ENCODE data around the gene EIPR1.
"Not testable (repeated sequence)": the region's sequence is repeated elsewhere in the genome, so short reads cannot be mapped to it uniquely, and the experiment has no call there.

The EIPR1 gene

DNA sequence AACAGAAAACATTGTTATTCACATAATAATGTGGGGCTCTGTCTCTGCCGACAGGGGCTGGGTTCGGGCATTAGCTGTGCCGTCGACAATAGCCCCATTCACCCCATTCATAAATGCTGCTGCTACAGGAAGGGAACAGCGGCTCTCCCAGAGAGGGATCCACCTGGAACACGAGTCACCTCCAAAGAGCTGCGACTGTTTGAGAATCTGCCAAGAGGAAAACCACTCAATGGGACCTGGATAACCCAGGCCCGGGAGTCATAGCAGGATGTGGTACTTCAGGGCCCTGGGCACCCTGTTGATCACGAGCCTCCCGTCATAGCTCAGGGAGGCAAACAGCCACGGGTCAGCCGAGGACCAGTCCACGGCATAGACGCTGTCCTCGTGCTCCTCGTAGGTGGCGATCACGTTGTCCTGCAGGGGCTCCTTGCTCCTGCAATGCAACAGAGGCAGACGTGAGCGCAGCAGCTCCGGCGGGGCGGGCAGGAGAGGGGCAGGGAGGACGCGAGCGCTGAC, 188.5 kb downstream of the EIPR1 start:
- DNase-seq = peak in 9 of 14 donors; percentile 22 to 69 (median 39)

DNA sequence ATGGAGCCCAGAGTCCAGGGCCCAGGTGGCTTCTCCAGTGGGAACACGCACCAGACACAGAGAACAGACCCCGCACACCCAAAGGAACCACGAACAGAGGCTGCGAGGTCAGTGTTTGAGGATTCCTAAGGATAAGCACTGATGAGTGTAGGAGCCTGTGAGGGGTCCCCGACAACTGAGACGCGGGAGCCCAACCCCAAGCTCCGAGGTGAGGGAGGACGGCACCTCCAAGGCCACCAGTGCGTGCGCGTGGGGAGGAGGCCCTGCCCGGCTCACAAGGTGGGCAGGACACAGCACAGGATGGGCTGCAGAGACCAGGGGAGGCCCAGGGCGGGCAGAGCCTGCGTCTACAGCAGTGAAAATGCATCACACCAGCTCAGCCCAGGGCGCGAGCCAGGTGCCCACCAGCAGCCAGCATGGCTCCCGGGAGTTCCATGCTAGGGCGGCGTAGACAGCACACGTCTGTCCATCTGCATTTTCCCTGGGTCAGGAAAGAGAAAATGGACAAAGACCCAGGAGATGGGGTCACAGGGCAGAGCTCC, 189.1 kb downstream of the EIPR1 start:
- DNase-seq = no peak

DNA sequence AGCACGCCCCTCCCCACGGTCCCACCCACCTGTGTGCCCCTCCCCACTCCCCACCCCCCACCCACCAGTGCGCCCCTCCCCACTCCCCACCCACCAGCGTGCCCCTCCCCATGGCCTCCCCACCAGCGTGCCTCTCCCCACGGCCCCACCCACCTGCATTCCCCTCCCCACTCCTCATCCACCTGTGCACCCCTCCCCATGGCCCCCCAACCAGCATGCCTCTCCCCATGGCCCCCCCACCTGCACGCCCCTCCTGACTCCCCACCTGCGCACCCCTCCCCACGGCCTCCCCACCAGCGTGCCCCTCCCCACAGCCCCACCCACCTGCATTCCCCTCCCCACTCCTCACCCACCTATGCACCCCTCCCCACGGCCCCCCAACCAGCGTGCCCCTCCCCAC, 190.2 kb downstream of the EIPR1 start:
- DNase-seq = no peak

DNA sequence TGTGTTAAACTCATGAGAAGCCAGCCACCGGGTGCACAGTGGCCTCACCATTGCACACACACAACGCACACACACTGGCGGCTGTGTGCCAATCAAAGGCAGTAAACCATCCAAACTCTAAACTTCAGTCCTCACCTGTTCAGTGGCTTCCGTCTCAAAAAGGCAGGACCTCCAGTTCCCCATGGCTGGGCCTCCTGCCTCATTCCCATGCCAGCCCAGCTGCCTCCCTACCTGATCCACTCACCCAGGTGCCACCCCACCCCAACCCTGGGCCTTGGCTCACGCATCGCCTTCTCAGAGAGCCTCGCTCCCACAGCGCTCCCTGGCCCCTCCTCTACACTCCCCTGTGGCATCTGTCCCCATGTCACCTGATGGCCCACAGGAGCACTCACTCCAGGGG, 190.9 kb downstream of the EIPR1 start:
- no peak for DNase-seq

DNA sequence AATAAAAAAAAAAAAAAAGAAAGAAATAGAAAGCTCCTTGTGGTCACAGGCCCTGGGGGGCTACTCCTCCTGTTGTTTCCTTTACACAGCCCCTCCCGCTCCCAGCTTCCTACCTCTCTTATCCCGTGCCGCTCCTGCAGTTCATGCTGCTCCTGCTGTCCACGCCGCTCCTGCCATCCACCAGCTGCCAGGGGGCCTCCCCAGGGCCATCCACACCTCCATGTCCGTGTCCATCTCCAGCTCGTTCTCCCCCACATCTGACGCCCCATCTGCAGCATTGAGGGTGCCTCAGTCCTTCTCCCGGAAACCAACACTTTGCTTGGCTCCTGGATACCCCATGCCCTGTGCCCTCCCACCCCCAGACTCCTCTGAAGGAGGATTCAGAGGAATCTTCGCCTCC, 191.7 kb downstream of the EIPR1 start:
- no peak for DNase-seq

DNA sequence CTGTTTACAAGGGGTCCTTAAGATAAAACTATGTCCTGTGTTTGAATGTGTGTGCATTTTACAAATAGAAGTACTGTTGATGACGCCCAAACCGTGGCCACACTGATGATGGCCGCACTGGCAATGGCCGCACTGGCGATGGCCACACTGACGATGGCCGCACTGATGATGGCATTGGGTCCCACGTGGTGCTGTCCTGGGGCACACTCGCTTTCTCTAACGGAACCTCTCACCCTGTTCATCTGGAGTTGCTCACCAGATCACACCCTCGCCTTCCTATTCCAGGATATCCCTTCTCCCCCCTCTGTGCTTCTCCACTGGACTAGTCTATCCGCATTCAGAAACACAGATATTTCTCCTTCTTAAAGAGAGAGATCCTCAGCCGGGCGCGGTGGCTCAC, 192.4 kb downstream of the EIPR1 start:
- DNase-seq = no peak

DNA sequence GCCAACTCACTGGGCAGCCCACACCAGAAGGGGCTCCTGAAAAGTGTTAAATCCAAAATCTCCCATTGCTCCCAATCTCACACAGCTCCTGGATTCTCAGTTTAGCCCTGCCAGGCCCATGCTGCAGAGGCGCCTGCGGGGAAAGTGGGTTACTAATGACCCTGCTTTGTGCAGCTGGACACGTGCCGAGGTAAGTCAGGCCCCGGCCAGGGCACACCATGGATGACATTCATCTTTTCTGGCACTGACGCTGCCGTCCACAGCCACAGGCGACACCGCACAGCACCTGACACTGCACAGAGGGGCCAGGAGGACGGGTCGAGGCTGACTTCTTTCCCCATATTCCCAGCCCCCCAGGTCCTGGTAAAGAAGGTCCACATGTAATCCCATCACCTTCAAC, 193.5 kb downstream of the EIPR1 start:
- no peak for DNase-seq

DNA sequence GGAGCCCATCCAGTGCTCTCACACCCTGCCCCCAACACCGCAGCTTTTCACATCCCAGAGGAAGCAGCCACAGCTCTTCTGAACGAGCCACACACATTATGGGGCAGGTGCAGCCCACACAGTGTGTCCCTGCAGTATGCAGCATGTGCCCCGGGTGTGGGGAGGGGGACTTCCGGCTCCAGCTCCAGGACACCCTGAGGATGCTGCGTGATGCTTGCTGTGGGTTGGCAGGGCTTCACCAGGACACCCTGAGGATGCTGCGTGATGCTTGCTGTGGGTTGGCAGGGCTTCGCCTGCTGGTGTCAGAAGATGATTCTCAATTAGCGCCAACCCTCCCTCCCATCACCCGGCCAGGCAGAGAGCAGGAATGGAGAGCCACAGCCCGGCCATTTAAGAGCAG, 193.9 kb downstream of the EIPR1 start:
- DNase-seq = no peak

DNA sequence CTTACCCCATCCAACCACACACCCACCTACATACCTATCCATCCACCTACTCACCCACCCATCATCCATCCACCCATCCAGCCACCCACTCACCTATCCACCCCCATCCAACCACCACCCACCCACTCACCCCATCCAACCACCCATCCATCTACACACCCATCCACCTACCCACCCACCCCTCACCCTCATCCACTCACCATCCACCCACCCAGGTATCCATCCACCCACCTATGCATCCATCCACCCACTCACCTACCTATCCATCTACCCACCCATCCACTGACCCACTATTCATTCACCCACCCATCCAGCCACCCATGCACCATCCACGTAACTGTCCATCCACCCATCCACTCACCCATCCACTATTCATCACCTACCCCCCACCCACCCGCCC, 194.8 kb downstream of the EIPR1 start:
- no peak for DNase-seq

DNA sequence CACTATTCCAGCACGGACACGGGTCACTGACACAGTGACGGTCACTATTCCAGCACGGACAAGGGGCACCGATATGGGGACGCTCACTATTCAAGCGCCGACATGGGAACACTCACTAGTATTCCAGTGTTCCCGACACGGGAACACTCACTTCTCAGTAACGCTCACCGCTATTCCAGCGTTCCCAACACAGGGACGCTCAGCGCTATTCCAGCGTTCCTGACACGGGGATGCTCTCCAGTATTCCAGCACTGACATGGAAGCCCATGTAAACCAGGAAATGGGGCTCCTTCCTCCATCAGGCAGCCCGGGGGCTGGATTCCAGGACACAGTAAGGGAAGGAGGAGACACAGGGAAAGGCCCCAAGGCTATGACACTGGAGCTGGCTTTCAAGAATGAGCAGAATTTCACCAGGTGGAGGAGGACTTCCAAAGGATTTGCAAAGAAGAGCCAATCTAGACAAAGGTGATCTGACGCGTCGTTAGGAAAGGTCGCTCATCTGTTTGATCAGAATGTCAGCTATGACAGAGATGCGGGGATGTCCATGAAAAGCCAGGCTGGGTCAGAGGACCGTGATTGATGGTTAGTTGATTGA, 196.1 kb downstream of the EIPR1 start:
- no peak for DNase-seq

DNA sequence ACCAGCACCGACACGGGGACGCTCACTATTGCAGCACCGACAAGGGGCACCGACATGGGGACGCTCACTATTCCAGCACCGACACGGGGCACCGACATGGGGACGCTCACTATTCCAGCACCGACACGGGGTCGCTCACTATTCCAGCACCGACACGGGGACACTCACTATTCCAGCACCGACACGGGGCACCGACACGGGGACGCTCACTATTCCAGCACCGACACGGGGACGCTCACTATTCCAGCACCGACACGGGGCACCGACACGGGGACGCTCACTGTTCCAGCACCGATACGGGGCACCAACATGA, 196.8 kb downstream of the EIPR1 start:
- not testable (repeated sequence) for DNase-seq

DNA sequence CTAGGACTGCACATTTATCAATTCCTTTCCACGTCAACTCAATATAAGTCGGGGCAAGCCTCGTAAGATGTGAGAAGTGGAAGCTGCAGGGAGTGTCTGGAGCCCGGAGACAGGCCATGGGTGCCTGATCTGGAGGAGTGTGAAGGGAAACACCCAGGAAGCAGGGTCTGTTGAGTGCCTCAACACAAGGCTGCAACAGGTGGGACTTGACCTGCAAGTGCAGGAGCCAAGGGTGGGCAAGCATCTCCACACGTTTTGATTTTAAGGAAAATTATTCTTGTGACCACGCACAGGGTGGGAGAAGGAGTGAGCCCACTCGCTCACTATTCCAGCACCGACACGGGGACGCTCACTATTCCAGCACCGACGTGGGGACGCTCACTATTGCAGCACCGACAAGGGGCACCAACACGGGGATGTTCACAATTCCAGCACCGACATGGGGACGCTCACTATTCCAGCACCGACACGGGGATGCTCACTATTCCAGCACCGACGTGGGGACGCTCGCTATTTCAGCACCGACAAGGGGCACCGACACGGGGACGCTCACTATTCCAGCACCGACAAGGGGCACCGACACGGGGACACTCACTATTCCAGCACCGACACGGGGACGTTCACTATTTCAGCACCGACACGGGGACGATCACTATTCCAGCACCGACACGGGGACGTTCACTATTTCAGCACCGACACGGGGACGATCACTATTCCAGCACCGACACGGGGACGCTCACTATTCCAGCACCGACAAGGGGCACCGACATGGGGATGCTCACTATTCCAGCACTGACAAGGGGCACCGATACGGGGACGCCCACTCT, 197.3 kb downstream of the EIPR1 start:
- no peak for DNase-seq

DNA sequence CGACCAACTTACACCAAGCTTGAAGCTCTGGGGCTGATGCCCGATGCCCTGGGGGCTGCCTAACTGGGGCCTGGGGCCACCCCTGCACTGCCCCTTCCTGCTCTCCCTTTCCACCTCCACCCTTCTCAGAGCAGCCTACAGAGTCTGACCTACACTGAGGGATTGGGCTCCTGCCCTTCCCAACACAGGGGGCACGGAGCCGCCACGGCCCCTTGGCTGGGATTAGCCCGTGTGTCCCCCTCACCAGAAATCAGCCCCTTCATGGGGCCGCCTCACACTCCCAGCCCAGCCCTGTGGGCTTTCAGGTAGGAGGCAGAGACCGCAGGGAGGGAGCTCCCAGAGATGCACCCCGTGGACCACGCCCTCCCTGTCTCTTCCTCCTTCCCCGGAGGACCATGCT, 198.0 kb downstream of the EIPR1 start:
- DNase-seq = no peak

DNA sequence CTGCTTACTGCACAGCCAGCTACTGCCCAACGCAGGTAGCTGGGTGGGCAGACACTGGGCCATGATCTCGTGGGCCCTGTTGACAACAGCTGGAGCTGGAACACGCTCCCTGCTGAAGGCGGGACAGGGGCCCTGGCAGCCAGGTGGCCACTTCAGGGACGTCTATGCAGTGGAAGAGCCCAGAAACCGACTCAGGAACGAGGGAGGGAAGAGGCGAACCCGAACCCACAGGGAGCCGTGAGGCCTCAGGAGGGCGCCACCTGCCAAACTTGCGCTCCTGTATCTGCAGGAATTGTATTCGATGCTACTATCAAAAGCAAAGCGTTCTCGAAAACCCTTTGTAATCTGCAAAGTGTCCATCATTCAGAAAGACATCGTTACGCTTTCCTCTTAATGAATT, 198.4 kb downstream of the EIPR1 start:
- no peak for DNase-seq

DNA sequence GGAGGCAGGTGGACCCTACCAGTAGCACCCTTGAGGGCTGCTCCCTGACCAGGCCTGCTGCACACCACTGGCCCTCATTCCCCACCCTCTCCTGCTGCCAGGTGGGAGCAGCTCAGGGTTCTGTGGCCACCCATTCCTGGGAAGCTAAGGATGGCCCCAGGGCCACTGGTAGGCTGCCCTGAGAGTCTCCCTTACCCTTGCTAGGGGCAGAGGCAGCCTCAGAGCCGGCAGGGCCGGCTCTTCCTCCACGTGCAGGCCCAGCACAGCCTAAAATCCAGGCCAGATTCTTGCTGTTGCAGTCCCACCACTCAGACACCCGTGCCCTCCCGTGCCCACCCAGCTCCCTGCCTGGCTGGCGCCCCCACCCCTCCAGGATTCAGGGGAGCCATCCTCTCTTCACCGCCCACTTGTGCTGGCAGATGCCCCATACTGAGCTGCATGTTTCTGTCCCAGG, 199.0 kb downstream of the EIPR1 start:
- no peak for DNase-seq

DNA sequence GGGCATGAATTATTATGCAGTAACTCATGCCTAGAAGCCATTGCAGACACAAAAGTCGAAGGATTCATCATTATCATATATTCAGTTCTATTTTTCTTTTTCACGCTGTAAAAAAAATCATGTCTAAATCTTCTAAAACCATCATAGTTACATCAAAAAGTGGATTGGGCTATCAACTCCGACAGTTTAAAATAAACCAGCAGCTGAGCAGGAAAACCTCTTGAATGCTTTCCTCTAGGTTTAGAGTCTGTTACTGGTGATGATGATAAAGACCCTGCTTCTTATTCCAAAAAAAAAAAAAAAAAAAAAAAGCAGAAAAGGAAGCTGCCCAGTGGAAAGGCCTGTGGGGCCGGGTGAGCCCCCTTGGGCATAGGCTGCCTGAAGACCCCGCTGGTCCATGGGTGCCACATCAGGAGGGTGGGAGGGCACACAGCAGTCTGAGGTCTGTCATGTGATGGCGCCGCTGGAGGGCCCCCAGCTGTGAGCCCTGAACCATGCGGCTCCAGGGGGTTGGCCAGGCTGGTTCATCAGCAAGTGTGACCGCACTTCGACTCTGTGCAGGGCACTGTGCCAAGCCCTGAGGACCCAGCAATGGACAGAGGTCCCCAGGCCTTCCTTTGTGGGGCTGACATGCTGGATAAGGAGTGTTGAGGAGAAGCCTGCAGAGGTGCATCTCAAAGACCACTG, 199.6 kb downstream of the EIPR1 start:
- no peak for DNase-seq

DNA sequence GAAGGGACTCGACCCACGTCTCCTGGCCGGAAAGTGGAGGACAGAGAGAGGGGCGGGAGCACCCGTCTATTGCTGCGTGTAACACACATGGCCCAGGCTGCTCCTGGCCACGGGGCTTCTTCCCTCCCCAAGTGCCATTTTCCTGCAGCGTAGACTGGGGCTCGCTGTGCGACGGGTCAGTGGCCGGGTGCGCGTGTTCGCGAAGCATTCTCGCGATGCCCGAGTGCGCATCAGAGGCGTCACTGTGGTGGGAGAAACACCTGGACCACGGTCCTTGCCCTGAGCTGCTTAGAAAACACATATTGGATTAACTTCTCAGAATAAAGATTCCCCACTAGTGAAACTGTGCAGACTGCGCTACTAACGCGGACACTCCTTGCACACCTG, 200.8 kb downstream of the EIPR1 start:
- no peak for DNase-seq

DNA sequence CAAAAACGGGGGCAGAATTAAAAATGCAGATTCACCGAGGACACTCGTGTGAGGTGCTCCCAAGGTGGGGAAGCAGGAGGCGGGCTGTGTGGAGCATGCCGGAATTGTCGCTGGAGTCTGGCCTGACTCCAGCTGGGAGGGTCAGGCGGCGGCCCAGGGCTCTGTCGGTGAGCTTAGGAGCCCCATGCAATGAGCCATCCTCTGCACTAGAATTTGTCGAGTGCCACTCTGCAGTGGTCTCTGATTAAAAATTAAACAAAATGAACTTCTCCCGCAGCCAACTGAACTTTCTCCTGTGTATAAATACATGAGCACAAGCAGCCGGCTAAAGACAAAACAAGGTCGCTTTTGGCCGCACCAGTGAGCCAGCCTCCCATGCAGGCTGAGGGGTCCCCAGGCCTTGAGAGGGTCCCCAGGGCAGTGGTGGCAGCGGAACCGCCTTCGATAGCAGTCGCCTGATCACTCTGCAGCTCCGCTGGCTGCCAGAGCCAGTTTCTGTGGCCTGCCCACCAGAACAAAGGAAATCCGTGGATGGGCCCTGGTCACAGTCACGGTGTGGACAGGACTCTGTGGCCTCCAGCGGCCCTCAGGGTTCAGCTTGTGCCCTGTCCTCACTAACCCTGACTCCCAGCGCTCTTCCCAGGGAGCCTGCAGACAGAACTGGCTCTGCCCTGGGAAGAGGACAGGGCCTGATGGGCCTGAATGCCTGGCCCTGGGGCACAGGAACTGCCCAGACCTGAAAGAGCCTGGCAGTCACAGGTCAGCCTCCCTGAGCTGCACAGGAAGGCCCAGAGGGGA, 201.3 kb downstream of the EIPR1 start:
- DNase-seq = no peak

DNA sequence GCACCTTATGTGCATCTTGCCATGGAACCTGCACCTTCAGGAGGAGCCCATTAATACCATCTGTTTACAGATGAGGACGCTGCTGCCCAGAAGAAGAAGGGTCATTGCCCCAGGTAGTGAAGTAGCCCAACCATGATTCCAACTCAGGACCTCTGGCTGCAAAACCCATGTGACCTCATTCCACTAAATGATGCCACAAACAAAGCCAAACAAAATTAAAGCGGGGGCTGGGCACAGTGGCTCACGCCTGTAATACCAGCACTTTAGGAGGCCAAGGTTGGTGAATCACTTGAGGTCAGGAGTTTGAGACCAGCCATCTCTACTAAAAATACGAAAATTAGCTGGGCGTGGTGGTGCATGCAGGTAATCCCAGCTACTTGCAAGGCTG, 202.1 kb downstream of the EIPR1 start:
- no peak for DNase-seq

DNA sequence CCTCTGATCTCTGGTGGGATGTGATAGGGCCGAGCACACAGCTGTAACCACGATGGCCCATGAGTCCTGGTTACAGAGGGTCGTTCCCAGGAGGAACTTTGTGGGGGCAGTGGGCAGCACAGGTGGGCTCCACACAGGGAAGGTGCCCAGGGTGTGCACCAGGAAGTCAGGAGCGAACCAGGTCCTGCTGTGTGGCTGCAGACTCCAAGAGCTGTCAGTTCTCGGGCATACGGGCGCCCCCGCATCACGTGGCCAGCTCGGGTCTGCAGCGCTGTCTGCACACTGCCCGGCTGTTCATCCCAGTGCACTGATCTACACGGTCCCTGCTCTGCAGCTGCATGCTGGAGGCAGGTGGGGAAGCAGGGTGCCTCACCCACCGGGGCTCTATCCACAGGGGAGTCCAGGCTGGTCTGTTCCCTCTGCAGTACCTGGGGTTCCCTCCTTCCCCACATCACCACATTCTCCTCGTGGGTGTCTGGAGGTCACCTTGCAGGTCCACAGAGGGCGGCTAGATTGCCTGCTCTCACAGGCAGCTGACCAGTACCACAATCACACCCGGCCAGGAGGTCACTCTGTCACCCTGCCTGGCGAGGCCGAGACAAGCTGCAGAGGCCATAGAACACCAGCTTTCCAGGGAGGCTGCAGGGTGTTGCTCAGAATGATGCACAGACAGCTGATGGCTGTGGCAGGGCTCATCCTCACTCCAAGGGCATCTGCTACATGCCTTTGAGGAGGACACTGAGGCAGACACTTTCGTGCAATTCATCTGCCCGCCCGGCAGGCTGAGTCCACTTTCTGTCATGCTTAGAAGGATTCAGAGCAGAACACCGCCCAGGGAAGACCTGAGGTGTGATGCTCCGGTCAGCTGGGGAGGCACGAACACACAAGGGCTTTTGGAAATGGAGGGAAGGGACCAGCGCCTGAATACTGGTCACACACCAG, 202.7 kb downstream of the EIPR1 start:
- no peak for DNase-seq

DNA sequence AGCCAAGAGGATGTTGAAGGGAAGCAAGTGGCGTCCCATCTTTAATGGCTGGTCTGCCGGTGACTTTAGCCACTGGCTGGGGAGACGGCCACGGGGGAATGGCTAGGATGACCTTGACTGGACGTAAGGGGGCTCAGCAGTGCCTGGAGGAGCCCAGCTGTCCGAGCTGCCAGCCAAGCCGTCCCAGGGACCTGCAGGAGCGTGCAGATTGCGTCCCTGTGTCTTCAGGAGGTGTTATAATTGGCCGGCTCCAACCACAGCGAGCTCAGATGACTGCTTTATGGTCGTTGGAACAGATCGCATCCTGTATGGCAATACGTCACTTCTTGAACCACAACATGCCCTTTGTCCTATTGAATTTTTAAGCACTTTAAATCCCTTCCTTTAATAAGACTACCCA, 204.6 kb downstream of the EIPR1 start:
- no peak for DNase-seq
